22Rv1 (cell line): ENCODE results near the gene LRPAP1.
"Not testable (repeated sequence)": the region's sequence is repeated elsewhere in the genome, so short reads cannot be mapped to it uniquely, and the experiment has no call there.

Source experiments
- H3K27ac ChIP-seq: fragments of 450-650 bp; 2 replicates; pipeline ENCODE4 v1.5.1; 2017
- CTCF ChIP-seq: fragments of 450-650 bp; IDR thresholded peaks from 2 replicates; pipeline ENCODE4 v1.5.1; 2017; ENCODE audit warnings: mild to moderate bottlenecking
- ZFX ChIP-seq: fragments of 450-650 bp; IDR thresholded peaks from 2 replicates; pipeline ENCODE4 v1.6.1; 2017; ENCODE audit warnings: antibody characterized with exemption, borderline replicate concordance

LRPAP1 gene

GRCh38 chr4:3531879-3532750 is at the start of gene LRPAP1:
TSS of gene LRPAP1 (minus strand) at chr4:3532422. CDS start at chr4:3532412, 10 bp downstream.
- H3K27ac ChIP-seq = peak within 1 kb of the TSS; percentile 47
- TF ChIP-seq ZFX (no peak), CTCF (no peak)

- H3K27ac ChIP-seq = not testable (repeated sequence)
Measured at GRCh38 chr4:3581334-3582090, 49.3 kb upstream of the LRPAP1 start.

- not testable (repeated sequence) for H3K27ac ChIP-seq
Measured at GRCh38 chr4:3580859-3581258, 48.6 kb upstream of the LRPAP1 start.

GRCh38 chr4:3578527-3579144 is 46.4 kb upstream of the LRPAP1 start:
- H3K27ac ChIP-seq = not testable (repeated sequence)

GRCh38 chr4:3578052-3578451 is 45.8 kb upstream of the LRPAP1 start:
- H3K27ac ChIP-seq = not testable (repeated sequence)

- not testable (repeated sequence) for H3K27ac ChIP-seq
Measured at GRCh38 chr4:3577208-3577892, 45.1 kb upstream of the LRPAP1 start.

- H3K27ac ChIP-seq = not testable (repeated sequence)
Measured at GRCh38 chr4:3576533-3577207, 44.4 kb upstream of the LRPAP1 start.

GRCh38 chr4:3575426-3576369 is 43.5 kb upstream of the LRPAP1 start:
- not testable (repeated sequence) for H3K27ac ChIP-seq

GRCh38 chr4:3574865-3575264 is 42.6 kb upstream of the LRPAP1 start:
- not testable (repeated sequence) for H3K27ac ChIP-seq

GRCh38 chr4:3574346-3574745 is 42.1 kb upstream of the LRPAP1 start:
- not testable (repeated sequence) for H3K27ac ChIP-seq

- H3K27ac ChIP-seq = no peak overlapping the region
- TF ChIP-seq CTCF = no peak
- no peak for TF ChIP-seq ZFX
Measured at GRCh38 chr4:3573131-3573530, 40.9 kb upstream of the LRPAP1 start.
